Measurements from ENCODE around the gene GAD1. TPM values are rescaled to one million over a fixed set of nuclear protein-coding genes. Genes with fewer than 3 reads are reported as not detected.
A peak's percentile ranks its signal among the peaks of the same experiment; 100 is the strongest.

The GAD1 gene
- total RNA-seq, result not detected

DNA sequence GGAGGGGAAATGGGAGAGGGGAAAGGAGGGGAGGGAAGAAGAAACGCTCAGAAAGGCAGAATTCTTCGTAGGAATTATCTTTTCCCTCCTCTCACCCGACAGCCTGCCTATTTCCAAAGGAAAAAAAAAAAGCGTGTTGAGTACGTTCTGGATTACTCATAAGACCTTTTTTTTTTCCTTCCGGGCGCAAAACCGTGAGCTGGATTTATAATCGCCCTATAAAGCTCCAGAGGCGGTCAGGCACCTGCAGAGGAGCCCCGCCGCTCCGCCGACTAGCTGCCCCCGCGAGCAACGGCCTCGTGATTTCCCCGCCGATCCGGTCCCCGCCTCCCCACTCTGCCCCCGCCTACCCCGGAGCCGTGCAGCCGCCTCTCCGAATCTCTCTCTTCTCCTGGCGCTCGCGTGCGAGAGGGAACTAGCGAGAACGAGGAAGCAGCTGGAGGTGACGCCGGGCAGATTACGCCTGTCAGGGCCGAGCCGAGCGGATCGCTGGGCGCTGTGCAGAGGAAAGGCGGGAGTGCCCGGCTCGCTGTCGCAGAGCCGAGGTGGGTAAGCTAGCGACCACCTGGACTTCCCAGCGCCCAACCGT is at the start of gene GAD1:
TSS of gene GAD1 (plus strand) at position 384 of the 589 bp plus-strand sequence. CDS start 1,705 bp downstream, outside the sequence.
- H3K27me3 ChIP-seq, result peaks cover 88% of the 10 kb centered on the region in 3 donors
- TF ChIP-seq POLR2A (IDR thresholded peaks at IDR 0.05), result no peak
- TF ChIP-seq, protein P1, sequence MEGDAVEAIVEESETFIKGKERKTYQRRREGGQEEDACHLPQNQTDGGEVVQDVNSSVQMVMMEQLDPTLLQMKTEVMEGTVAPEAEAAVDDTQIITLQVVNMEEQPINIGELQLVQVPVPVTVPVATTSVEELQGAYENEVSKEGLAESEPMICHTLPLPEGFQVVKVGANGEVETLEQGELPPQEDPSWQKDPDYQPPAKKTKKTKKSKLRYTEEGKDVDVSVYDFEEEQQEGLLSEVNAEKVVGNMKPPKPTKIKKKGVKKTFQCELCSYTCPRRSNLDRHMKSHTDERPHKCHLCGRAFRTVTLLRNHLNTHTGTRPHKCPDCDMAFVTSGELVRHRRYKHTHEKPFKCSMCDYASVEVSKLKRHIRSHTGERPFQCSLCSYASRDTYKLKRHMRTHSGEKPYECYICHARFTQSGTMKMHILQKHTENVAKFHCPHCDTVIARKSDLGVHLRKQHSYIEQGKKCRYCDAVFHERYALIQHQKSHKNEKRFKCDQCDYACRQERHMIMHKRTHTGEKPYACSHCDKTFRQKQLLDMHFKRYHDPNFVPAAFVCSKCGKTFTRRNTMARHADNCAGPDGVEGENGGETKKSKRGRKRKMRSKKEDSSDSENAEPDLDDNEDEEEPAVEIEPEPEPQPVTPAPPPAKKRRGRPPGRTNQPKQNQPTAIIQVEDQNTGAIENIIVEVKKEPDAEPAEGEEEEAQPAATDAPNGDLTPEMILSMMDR (IDR thresholded peaks at IDR 0.05 in 4 of 5, conservative IDR thresholded peaks at IDR 0.05 in 1 of 5), result no peak
- no peaks in the 10 kb centered on the region for H3K36me3 ChIP-seq
- intact Hi-C loops (cut with DNase I; ENCODE audit: low total_unique reads), result loop anchor here (10.0 kb wide), 1 partner anchor 102 kb away; the partner anchor contains the start of gene SP5
- in situ Hi-C loops (cut with MboI; ENCODE audit: low sequenced_read_pairs in 4 of 4), result loop anchor here (5.0 to 25.0 kb wide), 7 partner anchors 324 to 582 kb away; no protein-coding TSS in a partner anchor
- no peaks in the 10 kb centered on the region for H3K9me3 ChIP-seq
- peaks cover 61 to 68% of the 10 kb centered on the region in 2 donors for H3K4me1 ChIP-seq
- no peak for ATAC-seq
- peak within 1 kb of the TSS; percentile 42 to 62 (median 48) for H3K4me3 ChIP-seq
- no peak within 1 kb of the TSS for H3K27ac ChIP-seq
- DNase-seq, result peak in 1 of 2 donors; percentile 32

DNA sequence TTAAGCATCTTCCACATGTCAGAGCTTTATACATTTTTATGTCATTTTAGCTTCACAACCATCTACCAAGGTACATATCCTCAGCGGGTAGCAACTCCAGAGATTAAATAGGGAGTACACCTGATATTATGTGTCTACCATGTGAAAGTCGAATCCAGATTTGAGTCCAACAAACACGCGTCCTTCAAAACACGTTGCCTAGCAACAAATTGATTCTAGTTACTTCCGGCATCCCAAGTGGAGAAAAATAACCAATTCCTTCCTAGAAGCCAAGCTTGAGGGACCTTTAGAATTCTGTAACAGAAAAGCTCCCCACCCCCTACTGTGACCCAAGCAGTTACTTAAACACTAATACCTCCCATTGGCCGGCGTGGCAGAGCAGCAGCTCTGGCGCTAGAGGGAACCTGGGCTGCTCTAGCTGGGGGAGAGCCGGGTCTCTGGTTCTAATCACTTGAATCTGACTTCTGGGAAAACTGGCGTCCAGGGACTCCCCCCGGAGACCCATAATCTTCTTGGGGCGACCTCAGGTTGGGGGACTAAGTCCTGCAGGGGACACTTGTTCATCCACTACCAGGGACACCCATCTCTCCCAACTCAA is 46.6 kb upstream of the GAD1 start, which contains the start of gene ERICH2:
TSS of gene ERICH2 (plus strand) at position 371 of the 598 bp plus-strand sequence. CDS start 304 bp downstream, outside the sequence.
- H3K27ac ChIP-seq, result peak within 1 kb of the TSS; percentile 54 to 69 (median 60)
- no peak for TF ChIP-seq POLR2A (IDR thresholded peaks at IDR 0.05)
- TF ChIP-seq, protein P1 (IDR thresholded peaks at IDR 0.05 in 4 of 5, conservative IDR thresholded peaks at IDR 0.05 in 1 of 5), result no peak
- H3K4me1 ChIP-seq, result peaks cover 0 to 6% of the 10 kb centered on the region in 2 donors
- H3K36me3 ChIP-seq, result no peaks in the 10 kb centered on the region
- H3K9me3 ChIP-seq, result no peaks in the 10 kb centered on the region
- peak within 1 kb of the TSS; percentile 71 to 81 (median 77) for H3K4me3 ChIP-seq
- DNase-seq, result peak; percentile 5 to 24
- H3K27me3 ChIP-seq, result no peaks in the 10 kb centered on the region
- in situ Hi-C loops (cut with MboI; ENCODE audit: low sequenced_read_pairs in 4 of 4), result no loop called here
- intact Hi-C loops (cut with DNase I; ENCODE audit: low total_unique reads), result loop anchor here (2.0 kb wide), 1 partner anchor 45 kb away; no protein-coding TSS in a partner anchor
- peak; percentile 65 to 68 for ATAC-seq

DNA sequence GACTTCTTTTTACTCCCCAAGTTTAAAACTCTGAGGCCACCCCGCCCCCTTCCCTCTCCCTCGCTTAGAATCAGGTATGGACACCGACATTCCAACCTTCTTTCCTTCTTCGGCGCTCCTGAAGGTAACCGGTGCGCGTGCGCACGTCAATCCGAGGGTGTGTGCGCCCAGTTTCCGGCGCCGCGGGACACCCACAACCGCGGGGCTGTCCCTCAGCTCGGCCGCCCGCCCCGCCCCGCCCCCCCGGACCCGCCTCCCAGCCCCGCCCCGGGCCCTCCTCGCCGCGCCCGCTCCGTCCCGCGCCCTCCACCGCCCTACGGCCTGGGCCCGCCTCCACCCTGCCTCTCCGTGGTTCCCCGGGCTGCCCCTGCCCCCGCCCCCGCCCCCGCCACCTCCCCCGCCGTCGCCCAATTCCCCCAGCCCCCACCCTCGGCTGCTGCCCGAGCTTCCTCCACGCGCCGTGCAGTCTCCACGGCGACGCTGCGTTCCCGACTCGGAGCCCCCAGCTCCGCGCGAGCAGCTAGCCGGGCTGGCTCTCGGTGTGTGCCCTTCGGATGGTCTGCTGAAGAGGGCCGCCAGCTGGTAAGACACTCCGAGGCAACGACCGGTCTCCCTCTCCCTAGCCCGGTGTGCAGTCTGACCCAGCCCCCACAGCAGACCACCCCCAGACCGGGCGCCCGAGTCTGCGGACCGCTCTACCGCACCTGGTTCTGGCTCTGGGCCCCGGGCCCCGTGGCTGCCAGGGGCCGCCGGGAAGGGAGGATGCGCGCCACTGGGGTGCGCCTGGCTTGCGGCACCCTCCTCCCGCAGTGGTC is 45.9 kb upstream of the GAD1 start:
- Histone ChIP-seq H3K36me3 (no peaks in the 10 kb centered on the region), H3K4me1 (peaks cover 0 to 6% of the 10 kb centered on the region in 2 donors), H3K27me3 (no peaks in the 10 kb centered on the region), H3K9me3 (no peaks in the 10 kb centered on the region), H3K4me3 (peak overlapping the region; percentile 71 to 81 (median 77)), H3K27ac (peak overlapping the region; percentile 54 to 69 (median 60))
- TF ChIP-seq, protein P1 (IDR thresholded peaks at IDR 0.05 in 4 of 5, conservative IDR thresholded peaks at IDR 0.05 in 1 of 5), result no peak
- peak in 1 of 2 donors; percentile 28 for TF ChIP-seq POLR2A (IDR thresholded peaks at IDR 0.05)
- intact Hi-C loops (cut with DNase I; ENCODE audit: low total_unique reads) (loop anchor here (2.0 kb wide), 1 partner anchor 44 kb away; no protein-coding TSS in a partner anchor), in situ Hi-C loops (cut with MboI; ENCODE audit: low sequenced_read_pairs in 4 of 4) (no loop called here)
- ATAC-seq, result peak; percentile 78 to 79
- DNase-seq, result peak; percentile 50 to 52

DNA sequence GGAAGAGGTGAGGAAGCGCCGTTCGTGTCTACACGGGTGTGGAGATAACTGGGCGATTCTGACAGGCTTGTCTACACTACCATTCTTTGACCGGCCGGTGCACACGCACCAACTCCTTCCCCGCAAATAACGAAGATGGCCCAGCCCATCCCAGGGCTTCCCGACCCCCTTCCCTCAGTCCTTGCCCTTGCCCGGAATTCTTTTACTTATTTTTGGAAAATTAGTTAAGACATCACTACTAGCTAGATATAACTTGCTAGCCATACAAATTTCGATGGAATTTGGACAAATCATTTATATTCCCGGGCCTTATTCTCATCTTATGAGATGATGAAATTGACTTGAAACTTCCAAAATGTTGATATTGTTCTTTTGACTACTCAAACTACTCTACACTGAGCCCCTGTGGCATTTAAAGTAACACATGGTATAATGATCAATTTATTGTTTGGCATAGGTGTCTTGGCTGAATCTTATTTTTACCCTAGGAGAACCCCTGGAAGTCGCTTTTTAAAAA is 45.2 kb upstream of the GAD1 start:
- ATAC-seq (no peak), DNase-seq (no peak)
- Histone ChIP-seq H3K27me3 (no peaks in the 10 kb centered on the region), H3K27ac (peak overlapping the region; percentile 28 to 69 (median 60)), H3K4me1 (peaks cover 0 to 6% of the 10 kb centered on the region in 2 donors), H3K4me3 (peak overlapping the region; percentile 71 to 81 (median 77)), H3K36me3 (no peaks in the 10 kb centered on the region), H3K9me3 (no peaks in the 10 kb centered on the region)
- TF ChIP-seq POLR2A (IDR thresholded peaks at IDR 0.05), result no peak
- TF ChIP-seq, protein P1 (IDR thresholded peaks at IDR 0.05 in 4 of 5, conservative IDR thresholded peaks at IDR 0.05 in 1 of 5), result no peak
- intact Hi-C loops (cut with DNase I; ENCODE audit: low total_unique reads), result loop anchor here (2.0 kb wide), 1 partner anchor 43 kb away; no protein-coding TSS in a partner anchor
- in situ Hi-C loops (cut with MboI; ENCODE audit: low sequenced_read_pairs in 4 of 4), result no loop called here
